ENCODE results near the gene POR.

DNA sequence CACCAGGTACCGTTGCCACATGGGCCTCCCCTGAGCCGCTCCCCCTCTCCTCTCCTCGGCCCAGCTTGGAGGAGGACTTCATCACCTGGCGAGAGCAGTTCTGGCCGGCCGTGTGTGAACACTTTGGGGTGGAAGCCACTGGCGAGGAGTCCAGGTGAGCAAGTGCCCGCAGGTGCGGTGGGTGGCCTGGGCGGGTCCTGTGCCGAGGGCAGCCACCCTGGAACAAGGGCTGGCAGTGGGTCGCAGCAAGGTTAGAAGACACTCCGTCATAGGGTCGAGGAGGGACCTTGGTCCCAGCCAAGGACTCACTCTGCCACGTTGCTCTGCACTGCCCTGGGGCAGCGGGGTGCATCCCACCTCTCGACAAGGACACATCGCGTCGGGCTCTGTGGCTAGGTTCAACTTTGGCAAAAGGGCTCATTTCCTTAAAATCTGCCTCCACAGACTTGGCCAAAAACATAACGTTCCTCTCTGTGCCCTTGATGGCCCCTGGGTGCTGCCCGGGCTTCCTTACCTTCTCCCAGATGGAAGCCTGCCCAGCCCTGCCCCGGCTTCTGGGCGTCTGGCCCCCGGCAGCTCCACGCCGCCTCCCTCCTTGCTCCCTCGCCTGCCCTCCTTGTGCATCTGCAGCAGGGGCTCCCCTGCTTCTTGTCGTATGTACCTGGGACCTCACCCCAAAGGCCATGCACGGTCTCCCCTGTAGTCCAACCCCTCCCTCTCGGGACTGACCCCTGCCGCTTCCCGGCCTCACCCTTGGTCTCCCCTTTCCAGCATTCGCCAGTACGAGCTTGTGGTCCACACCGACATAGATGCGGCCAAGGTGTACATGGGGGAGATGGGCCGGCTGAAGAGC, 66.7 kb downstream of the POR start:
- TF ChIP-seq POLR2A (IDR thresholded peaks at IDR 0.05) (no peak), POLR2AphosphoS5 (IDR thresholded peaks at IDR 0.05) (no peak)
- TF ChIP-seq, protein P1, sequence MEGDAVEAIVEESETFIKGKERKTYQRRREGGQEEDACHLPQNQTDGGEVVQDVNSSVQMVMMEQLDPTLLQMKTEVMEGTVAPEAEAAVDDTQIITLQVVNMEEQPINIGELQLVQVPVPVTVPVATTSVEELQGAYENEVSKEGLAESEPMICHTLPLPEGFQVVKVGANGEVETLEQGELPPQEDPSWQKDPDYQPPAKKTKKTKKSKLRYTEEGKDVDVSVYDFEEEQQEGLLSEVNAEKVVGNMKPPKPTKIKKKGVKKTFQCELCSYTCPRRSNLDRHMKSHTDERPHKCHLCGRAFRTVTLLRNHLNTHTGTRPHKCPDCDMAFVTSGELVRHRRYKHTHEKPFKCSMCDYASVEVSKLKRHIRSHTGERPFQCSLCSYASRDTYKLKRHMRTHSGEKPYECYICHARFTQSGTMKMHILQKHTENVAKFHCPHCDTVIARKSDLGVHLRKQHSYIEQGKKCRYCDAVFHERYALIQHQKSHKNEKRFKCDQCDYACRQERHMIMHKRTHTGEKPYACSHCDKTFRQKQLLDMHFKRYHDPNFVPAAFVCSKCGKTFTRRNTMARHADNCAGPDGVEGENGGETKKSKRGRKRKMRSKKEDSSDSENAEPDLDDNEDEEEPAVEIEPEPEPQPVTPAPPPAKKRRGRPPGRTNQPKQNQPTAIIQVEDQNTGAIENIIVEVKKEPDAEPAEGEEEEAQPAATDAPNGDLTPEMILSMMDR (IDR thresholded peaks at IDR 0.05): no peak
